22Rv1 (cell line): ENCODE data around the gene JARID2.

Experiments used
- CTCF ChIP-seq: fragments of 450-650 bp; IDR thresholded peaks from 2 replicates; pipeline ENCODE4 v1.5.1; 2017; ENCODE audit warnings: mild to moderate bottlenecking
- ZFX ChIP-seq: fragments of 450-650 bp; IDR thresholded peaks from 2 replicates; pipeline ENCODE4 v1.6.1; 2017; ENCODE audit warnings: antibody characterized with exemption, borderline replicate concordance

GRCh38 chr6:15382089-15382488, 136.2 kb downstream of the JARID2 start:
- TF ChIP-seq CTCF (no peak), ZFX (no peak)
